ENCODE measurements around the gene RAB9A.

DNA sequence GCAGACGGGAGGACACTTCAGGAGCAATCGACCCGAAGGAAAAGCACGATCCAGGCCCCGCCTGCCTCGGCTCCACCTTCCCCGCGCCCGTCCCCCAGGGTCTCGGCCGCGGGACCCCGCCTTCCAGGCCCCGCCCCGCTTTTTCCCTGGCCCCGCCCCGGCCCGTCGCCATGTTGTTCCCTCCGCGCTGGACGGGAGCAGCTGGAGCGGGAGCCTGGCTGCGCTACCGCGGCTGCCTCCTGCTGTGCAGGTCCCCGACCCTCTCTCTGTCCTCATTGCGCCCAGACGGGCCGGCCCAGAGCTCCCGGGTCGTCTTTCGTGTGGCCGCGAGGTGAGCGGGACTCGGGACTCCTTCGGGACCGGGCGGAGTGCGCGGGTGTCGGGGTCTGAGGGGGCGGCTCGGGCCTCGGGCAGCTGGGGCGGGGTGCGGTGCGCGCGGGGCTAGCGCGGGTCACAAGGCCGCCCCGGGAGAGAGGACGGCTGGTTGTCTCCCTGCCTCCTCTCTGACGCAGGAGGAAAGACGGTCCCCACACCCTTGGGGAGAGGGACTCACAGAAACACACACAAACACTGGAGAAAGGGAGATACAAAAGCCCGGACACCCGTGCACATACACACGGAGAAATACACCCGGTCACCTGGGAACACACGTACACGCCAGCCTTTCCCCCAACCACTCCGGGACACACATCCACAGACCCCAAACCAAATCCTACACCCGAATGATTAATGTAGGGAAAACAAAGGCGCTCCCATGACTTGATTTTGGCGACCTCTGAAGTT, at the start of gene RAB9A:
- TF ChIP-seq, protein P1, sequence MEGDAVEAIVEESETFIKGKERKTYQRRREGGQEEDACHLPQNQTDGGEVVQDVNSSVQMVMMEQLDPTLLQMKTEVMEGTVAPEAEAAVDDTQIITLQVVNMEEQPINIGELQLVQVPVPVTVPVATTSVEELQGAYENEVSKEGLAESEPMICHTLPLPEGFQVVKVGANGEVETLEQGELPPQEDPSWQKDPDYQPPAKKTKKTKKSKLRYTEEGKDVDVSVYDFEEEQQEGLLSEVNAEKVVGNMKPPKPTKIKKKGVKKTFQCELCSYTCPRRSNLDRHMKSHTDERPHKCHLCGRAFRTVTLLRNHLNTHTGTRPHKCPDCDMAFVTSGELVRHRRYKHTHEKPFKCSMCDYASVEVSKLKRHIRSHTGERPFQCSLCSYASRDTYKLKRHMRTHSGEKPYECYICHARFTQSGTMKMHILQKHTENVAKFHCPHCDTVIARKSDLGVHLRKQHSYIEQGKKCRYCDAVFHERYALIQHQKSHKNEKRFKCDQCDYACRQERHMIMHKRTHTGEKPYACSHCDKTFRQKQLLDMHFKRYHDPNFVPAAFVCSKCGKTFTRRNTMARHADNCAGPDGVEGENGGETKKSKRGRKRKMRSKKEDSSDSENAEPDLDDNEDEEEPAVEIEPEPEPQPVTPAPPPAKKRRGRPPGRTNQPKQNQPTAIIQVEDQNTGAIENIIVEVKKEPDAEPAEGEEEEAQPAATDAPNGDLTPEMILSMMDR (IDR thresholded peaks at IDR 0.05): no peak
- peak; percentile 69; the same call in 1 of the 2 replicates for TF ChIP-seq POLR2AphosphoS5 (IDR thresholded peaks at IDR 0.05; ENCODE audit: low read depth, low read length)
